ENCODE results near the gene POPDC3. TPM values are rescaled to one million over a fixed set of nuclear protein-coding genes. Genes with fewer than 3 reads are reported as not detected.

The POPDC3 gene
- total and polyA plus RNA-seq, 12 donors, result 31.1 to 59.7 (median 39.0) TPM

- no peak overlapping the region for H3K4me3 ChIP-seq
- no peaks in the 10 kb centered on the region for H3K27me3 ChIP-seq
- peaks cover 0 to 11% (median 0%) of the 10 kb centered on the region in 11 donors for H3K9me3 ChIP-seq
- H3K36me3 ChIP-seq, result no peaks in the 10 kb centered on the region
- DNase-seq (no peak), ATAC-seq (no peak)
- peaks cover 0 to 2% (median 0%) of the 10 kb centered on the region in 9 donors for H3K4me1 ChIP-seq
- TF ChIP-seq, protein P1, sequence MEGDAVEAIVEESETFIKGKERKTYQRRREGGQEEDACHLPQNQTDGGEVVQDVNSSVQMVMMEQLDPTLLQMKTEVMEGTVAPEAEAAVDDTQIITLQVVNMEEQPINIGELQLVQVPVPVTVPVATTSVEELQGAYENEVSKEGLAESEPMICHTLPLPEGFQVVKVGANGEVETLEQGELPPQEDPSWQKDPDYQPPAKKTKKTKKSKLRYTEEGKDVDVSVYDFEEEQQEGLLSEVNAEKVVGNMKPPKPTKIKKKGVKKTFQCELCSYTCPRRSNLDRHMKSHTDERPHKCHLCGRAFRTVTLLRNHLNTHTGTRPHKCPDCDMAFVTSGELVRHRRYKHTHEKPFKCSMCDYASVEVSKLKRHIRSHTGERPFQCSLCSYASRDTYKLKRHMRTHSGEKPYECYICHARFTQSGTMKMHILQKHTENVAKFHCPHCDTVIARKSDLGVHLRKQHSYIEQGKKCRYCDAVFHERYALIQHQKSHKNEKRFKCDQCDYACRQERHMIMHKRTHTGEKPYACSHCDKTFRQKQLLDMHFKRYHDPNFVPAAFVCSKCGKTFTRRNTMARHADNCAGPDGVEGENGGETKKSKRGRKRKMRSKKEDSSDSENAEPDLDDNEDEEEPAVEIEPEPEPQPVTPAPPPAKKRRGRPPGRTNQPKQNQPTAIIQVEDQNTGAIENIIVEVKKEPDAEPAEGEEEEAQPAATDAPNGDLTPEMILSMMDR (IDR thresholded peaks at IDR 0.05), result no peak
- 60 to 68% methylated on average over 3 of the region's 3 CpGs for WGBS, 2 donors
- no peak overlapping the region for H3K27ac ChIP-seq
- intact Hi-C loops (cut with DNase I), result no loop called here
Observed at GRCh38 chr6:105194591-105194990, 14.8 kb upstream of the POPDC3 start.

DNA sequence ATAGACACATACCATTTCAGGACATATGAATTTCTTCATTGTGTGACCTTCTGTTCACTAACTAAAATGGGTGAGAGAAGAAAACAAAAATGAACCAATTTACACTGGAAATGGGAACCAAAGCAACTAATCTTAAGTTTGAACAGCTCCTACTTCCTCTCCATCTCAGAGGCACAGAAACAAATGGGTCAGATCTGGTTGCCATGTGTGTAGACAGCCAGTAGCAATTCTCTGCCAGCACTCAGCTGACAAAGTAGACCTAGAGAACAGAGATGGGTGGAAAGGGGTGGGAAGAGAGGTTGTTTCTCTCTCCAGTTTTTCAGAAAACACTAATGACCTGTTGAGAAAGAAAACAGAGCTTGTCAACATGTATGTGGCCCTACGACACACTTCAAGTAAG lies 14.3 kb upstream of the POPDC3 start:
- DNase-seq, result no peak
- Histone ChIP-seq H3K27me3 (no peaks in the 10 kb centered on the region), H3K36me3 (no peaks in the 10 kb centered on the region), H3K27ac (no peak overlapping the region), H3K9me3 (peaks cover 0 to 11% (median 0%) of the 10 kb centered on the region in 11 donors), H3K4me3 (no peak overlapping the region), H3K4me1 (no peaks in the 10 kb centered on the region)
- WGBS, 2 donors, result 31 to 45% methylated on average over 1 of the region's 1 CpG
- TF ChIP-seq, protein P1 (IDR thresholded peaks at IDR 0.05), result no peak
- intact Hi-C loops (cut with DNase I), result no loop called here
- ATAC-seq, result no peak

DNA sequence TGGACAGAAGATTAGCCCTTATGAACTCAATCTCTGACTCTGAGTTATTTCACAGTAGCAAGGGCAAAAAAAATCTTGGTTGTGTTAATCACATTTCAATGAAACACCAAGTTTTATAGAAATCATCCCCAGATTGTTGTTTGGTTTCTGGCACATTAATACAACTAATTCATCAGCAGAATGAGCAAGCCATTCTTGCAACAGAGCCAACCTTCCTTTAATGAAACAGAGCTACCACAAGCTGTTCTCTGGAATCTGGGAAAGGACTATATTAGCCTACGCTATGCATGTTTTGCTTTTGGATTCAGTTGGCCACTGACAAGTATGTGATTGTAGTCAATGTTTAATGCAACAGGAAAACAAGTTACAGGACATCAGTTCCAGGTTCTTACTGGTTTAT lies 13.8 kb upstream of the POPDC3 start:
- peaks cover 0 to 11% (median 0%) of the 10 kb centered on the region in 11 donors for H3K9me3 ChIP-seq
- no peak overlapping the region for H3K4me3 ChIP-seq
- H3K36me3 ChIP-seq, result no peaks in the 10 kb centered on the region
- no peaks in the 10 kb centered on the region for H3K4me1 ChIP-seq
- WGBS, 2 donors, result 78 to 84% methylated on average over 1 of the region's 1 CpG
- intact Hi-C loops (cut with DNase I), result no loop called here
- ATAC-seq (no peak), DNase-seq (no peak)
- TF ChIP-seq, protein P1 (IDR thresholded peaks at IDR 0.05), result no peak
- H3K27ac ChIP-seq, result no peak overlapping the region
- no peaks in the 10 kb centered on the region for H3K27me3 ChIP-seq

DNA sequence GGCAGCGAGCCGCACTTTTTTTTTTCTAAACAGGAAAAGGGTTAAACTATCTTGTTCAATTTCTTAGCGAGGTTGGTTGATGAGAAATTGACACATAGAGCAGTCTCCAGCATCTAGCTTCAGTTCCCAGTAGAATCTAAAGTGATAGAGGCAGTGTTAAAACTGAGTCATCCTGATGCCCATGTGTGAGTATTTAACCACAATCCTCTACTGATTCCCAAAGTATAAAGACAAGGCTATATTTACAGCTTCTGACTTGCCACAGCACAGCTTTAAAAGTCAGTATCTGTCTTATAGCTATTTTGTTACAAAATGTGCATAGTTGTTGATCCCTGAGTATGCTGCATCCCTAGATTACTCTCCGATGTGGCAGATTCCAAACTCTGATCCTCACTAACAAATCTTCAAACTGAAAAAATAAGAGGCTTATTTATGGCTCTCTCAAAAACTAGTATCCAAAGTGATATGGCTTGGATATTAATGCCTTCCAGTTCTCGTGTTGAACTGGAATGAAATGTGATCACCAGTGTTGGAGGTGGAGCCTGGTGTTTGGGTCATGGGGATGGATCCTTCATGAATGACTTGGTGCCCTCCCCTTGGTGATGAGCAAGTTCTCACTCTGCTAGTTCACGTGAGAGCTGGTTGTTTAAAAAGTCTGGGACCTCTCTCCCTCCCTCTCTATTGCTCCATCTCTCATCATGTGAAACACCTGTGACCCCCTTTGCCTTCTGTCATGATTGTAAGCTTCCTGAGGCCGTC lies 13.1 kb upstream of the POPDC3 start:
- no peak overlapping the region for H3K27ac ChIP-seq
- ATAC-seq, result no peak
- intact Hi-C loops (cut with DNase I), result no loop called here
- H3K27me3 ChIP-seq, result no peaks in the 10 kb centered on the region
- H3K4me1 ChIP-seq, result no peaks in the 10 kb centered on the region
- H3K36me3 ChIP-seq, result no peaks in the 10 kb centered on the region
- WGBS, 2 donors, result 72 to 78% methylated on average over 7 of the region's 7 CpGs
- no peak for DNase-seq
- TF ChIP-seq, protein P1 (IDR thresholded peaks at IDR 0.05), result no peak
- peaks cover 0 to 11% (median 0%) of the 10 kb centered on the region in 11 donors for H3K9me3 ChIP-seq
- no peak overlapping the region for H3K4me3 ChIP-seq

Measured in heart right ventricle (tissue), 16 donors.